H1 (cell line): ENCODE data around the gene SLC18A3.

Experiments used
- CREB1 ChIP-seq: IDR thresholded peaks from 2 replicates; pipeline ENCODE4 v1.6.1; 2012; ENCODE audit warnings: inconsistent platforms
- TF ChIP-seq, protein P1 (sequence below), 3 experiments: IDR thresholded peaks; 1 replicate in 2 of 3; 2 replicates in 1 of 3; pipeline versions ENCODE4 v1.5.1 to v1.6.1; 2011; ENCODE audit warnings: low read length in 3 of 3, mild to moderate bottlenecking in 3 of 3, inconsistent platforms in 2 of 3, low read depth in 1 of 3, moderate library complexity in 1 of 3; ENCODE audit not compliant: insufficient read depth in 1 of 3; ENCODE audit errors: control extremely low read depth in 1 of 3

DNA sequence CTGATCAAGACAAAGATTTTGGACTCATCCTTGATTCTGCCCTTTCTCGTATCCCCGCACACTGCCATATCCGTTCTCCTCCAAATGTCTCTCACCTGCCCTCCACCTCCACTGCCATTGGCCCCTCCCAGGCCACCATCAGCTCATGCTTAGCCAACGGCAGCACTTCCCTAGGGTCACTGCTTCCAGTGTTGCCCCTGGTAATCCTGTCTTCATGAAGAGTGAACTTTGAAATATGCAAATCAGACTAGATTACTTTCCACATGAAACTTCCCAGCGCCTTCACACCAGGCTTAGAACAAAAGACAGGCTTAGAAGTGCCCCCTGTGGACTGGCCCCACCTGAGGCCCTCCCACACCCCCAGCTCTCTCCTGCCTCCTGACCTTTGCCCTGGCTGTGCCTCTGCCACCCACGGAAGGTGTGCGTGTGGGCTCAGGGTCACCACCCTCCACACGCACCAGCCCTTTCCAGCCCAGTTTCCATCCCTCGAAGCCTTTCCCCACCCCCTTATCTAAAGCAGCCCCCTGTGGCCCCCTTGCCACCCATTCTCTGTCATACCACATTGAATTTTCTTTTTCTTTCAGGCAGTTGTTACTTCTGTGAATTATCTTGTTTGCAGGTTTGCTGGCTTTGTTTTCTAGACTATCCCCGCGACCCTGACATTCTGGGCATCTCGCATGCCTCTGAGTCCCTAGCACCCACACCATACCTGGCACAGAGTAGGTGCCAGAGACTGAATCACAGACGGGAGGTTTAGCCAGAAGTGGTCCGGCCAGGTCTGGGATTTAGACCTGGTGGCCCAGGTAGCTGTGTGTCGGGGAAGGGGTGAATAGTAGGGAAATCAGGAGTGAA is 42.5 kb downstream of the SLC18A3 start:
- TF ChIP-seq, protein P1, sequence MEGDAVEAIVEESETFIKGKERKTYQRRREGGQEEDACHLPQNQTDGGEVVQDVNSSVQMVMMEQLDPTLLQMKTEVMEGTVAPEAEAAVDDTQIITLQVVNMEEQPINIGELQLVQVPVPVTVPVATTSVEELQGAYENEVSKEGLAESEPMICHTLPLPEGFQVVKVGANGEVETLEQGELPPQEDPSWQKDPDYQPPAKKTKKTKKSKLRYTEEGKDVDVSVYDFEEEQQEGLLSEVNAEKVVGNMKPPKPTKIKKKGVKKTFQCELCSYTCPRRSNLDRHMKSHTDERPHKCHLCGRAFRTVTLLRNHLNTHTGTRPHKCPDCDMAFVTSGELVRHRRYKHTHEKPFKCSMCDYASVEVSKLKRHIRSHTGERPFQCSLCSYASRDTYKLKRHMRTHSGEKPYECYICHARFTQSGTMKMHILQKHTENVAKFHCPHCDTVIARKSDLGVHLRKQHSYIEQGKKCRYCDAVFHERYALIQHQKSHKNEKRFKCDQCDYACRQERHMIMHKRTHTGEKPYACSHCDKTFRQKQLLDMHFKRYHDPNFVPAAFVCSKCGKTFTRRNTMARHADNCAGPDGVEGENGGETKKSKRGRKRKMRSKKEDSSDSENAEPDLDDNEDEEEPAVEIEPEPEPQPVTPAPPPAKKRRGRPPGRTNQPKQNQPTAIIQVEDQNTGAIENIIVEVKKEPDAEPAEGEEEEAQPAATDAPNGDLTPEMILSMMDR (IDR thresholded peaks at IDR 0.05; ENCODE audit: control extremely low read depth in 1 of 3, insufficient read depth in 1 of 3, low read depth in 1 of 3, low read length in 3 of 3) = no peak
- no peak for TF ChIP-seq CREB1
